ENCODE data around the gene HDHD2.

Gene HDHD2

DNA sequence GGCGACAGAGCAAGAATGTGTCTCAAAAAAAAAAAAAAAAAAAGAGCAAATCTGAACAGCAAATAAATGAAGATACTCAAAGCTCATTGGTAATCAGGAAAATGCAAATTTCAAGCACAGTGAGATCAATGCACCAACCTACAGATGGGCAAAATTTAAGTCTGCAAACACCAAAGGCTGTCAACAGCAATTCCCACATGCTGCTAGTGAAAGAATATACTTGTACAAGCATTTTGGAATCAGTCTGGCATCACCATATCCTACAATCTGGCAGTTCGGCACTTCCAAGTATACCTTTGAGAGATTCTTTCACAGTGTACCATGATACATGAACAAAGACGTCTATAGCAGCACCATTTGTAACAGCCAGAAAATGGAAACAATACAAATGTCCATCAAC, 4.1 kb downstream of the HDHD2 start:
- DNase-seq (ENCODE audit: low read depth in 2 of 2) = no peak

DNA sequence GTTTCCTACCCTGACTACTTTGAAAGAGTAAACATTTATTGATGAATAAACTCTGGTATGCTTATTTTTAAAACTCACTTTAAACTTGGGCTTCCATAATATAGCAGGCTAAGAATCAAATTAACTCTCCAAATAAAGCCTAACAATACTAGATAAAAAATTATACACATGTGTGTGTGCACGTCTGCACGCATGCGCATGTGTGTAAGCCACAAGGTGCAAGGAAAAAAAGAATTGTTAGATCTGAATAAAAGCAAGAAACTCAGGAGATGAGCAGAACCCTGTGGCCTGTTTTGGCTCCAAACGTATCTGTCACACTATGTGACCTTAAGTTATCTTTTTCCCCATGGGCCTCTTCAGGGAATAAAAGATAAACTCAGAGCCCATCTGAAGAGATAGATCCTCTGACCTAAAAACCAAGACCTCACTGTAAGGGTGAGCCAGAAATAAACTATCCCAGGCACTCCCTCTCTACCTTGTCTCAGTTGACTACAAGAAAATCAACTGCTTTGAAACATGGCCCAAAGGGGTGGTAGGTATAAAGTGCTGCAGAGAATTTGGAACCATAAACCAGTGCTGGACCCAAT, 6.3 kb downstream of the HDHD2 start:
- no peak for DNase-seq (ENCODE audit: low read depth in 2 of 2)

DNA sequence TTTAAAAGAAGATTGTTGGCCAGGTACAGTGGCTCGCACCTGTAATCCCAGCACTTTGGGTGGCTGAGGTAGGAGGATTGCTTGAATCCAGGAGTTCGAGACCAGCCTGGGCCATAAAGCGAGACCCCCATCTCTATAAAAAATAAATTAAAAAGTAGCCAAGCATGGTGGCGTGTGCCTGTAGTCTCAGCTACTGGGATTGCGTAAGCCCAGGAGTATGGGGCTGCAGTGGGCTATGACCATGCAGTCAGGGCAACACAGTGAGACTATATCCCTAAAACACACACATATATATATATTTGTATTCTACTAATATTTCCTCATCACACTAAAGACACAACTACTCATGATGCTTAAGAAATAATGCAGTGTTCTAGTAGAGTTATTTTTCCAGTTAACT, 7.1 kb downstream of the HDHD2 start:
- no peak for DNase-seq (ENCODE audit: low read depth in 2 of 2)

DNA sequence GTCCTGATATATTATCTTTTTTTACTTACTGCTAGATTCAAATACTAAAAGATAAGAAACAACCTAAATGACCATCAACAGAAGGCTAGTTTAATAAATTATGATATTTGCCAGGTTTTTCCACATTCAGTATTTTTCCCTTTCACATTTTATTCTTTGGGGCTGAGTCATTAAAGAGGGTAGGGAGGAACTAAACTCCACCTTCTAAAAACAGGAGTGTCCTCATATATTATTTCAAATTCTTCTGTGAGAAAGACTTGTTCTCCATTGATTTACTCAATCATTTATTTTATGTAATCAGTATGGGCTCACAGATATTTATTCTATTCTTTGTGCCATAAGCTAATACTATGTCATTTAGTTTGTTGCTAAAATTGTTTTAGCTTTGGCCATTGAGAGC, 9.0 kb downstream of the HDHD2 start:
- no peak for DNase-seq (ENCODE audit: low read depth in 2 of 2)

DNA sequence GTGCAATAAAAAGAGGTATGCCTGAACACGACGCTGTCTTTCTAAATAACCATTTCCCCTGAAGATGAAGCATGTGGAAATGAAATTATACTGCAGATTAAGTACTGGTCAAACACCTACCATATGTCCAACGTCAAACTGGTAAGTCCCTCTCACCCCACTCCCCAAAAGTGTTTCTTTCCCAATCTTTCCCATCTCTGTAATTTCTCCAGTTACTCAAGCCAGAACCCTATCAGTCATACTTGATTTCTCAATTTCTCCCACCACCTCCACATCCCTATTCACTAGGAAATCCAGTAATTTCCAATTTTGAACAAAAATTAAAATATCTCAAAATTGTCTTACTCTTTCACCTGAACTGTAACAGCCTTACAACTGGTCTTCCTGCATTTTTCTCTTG, 29.2 kb downstream of the HDHD2 start:
- DNase-seq (ENCODE audit: low read depth in 2 of 2) = no peak

DNA sequence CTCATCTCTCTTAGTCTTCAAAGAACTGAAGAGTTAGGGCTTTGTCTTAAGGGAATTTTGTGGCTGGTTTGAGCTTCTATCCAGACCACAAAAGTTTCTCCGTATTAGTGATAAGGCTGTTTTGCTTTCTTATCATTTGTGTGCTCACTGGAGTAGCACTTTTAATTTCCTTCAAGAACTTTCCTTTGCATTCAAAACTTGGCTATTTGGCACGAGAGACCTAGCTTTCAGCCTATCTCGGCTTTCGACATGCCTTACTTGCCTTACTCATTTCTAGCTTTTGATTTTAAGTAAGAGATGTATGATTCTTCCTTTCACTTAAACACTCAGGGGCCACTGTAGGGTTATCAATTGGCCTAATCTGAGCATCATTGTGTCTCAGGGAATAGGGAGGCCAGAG, 29.9 kb downstream of the HDHD2 start:
- DNase-seq (ENCODE audit: low read depth in 2 of 2) = no peak

DNA sequence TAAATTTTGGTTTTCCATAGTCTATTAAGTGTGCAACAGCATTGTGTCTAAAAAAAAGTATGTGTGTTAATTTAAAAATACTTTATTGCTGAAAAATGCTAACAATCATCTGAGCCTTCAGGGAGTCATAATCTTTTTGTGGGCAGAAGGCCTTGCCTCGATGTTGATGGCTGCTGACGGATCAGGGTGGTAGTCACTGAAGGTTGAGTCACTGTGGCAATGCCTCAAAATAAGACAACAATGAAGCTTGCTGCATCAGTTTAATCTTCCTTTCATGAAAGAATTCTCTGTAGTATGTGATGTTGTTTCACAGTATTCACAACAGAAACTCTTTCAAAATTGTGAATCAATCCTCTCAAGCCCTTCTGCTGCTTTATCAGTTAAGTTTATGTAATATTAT, 31.3 kb downstream of the HDHD2 start:
- DNase-seq (ENCODE audit: low read depth in 2 of 2) = no peak

DNA sequence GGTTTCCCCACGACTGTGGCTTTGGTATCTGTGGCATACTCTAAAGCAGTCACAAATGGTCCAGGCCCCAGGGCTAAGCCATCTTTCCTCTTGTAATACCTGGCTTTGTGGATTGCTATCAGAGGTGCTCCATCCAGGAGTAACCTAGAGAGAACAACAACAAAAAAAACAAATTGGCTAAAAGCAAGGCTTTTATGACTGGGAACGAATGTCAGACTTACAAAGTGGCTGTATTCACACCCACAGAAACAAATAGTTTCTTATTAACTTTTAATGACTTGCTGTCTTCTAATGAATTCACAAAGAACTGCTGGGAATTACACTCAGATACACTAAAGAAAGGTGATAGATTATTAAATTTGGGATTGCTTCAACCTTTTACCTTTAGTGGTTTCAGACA, 35.1 kb downstream of the HDHD2 start:
- DNase-seq (ENCODE audit: low read depth in 2 of 2) = no peak

DNA sequence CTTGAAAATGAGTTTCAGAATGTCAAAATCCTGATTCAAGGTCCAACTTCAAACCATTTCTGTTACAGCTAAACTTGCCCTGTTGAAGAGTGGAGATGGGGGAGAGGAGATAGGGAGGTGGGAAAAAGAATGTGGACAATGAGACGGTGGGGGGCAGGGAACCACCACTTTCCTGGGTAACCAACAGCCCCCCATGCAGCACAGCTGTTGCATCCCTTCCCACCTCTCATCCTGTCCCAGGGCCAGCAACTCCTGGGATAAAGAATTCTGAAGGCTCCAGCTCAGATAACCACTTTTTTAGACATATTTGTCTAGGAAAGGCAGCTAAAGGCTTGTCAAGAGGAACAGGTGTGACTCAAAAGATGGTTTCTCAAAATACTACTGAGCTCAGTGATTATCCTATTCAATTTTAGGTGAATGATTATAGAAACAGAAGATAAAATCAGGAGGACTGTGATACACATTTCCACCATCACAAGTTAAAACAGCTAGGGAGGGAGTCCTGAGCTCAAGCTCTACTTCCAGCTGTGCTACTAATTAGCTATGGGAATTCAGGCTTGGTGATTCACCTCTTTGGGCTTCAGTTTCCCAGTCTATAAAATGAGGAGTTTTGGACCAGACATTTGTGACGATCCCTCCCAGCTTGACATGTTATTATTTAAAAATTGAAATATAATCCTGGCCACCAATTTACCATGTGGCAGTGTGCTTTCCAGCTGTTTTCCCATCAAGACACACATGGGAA, 36.3 kb downstream of the HDHD2 start:
- DNase-seq (ENCODE audit: low read depth in 2 of 2) = no peak

DNA sequence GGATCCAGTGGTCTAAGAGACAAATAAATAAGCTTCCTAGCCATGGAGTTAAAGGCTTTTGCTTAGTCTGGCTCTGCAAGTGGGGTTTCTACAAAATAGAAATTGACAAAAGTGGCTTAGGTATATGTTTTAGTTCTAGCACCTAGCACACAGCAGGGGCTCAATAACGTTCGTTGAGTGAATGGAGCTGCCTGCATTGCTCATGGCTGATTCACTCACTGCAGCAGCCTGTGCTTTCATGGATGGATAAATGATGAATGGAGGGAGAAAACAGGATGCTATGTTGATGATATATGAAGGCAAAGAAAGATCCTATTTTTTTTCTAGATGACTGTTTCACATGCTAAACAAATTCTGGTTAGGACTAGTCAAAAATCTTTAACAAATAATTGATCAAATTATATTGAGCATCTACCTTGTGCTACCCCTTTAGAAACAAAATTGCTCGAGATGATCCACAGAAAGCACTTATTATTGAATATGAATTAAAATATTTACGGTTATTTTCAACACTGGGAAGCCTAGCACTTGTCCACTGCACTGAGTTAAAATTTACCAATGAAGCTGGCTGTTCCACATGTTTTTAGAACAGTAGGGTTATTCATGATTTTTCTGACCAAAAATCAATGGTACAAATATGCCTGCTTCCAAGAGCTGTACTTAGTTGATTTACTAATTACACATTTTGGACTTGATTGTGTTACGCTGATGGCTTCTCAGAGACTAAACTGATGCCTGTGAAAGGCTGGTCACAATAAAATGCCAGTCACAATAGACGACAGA, 39.6 kb downstream of the HDHD2 start:
- DNase-seq (ENCODE audit: low read depth in 2 of 2) = no peak

DNA sequence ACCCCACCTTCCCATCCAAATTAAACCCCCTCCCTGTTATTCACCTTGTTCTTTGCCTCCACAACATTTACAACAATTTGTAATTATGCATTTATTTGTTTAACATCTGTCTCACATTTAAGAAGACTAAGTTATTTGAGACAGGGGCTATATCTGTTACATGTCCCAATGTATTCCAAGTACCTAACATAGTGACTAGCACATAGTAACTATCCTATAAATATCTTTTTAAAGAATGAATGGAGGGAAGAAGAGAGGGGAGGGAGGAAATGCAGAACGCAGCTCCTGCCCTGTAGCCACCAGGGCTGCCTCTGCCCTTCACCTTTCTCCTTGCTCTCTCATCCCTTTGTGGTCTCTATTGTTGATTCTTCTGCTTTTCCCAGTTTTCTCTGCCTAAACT, 40.6 kb downstream of the HDHD2 start:
- DNase-seq (ENCODE audit: low read depth in 2 of 2) = no peak

DNA sequence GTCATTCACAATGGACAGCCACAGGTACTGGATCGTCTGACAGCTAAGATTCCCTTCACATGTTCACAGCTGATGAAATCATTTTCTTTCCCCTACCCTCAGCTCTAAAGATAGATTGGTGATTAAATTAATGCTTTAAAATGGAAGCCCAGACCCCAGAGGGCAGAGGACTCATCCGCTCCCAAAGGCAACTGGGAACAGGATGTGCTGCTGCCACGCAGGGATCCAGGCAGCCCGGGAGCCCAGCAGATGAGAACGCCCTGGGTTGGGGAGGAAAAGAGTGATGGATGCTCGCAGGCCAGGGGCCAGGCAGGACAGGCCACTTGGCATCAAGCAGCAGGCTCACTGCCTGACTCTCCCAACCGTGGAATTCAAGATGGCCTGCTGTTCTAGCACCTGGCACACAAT, 41.3 kb downstream of the HDHD2 start:
- no peak for DNase-seq (ENCODE audit: low read depth in 2 of 2)

DNA sequence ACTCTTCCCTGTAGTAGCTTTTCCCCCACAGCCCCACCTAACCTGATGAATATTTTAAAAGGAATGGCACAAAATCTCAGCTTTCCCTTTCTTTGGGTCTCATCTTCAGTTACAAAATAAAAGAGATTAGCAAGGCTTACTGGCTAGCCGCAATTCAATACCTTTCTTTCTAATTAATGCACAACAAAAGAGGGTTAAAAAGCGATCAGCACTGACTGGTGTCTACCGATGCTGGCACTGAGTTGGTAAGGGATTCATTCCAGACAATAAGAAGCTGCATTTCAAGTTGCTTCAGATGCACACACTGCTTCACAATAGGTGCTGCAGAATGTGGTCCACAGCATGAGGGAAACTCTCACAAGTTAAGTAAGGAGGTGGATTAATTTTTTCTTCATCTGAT, 41.9 kb downstream of the HDHD2 start:
- no peak for DNase-seq (ENCODE audit: low read depth in 2 of 2)

DNA sequence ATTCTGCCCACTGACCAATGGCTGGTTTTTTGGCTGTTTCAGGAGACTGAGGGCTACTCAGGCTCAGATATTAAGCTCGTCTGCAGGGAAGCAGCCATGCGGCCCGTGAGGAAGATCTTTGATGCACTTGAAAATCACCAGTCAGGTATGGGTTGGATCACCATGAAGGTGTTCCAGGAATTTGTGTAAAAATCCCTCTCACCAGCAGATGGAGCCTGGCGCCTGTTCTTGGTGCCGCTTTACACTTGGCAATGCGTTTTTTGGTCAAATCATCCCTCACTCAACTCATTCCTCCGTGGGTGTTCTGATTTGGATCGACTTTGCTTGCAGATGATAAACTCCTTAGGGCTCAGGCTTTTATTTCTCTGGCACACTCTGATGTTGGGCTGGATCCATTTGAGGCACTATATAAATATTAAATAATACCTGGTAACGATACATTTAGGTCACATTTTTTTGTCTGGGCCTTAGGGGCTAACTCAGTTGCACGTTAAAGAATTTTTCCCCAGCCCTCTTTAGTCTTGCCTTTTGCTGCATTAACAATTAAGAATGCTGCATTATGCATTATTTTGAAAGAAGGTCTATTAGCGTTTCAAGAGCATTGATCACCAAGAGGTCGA, 50.0 kb downstream of the HDHD2 start:
- DNase-seq (ENCODE audit: low read depth in 2 of 2) = peak; percentile 22 to 52

DNA sequence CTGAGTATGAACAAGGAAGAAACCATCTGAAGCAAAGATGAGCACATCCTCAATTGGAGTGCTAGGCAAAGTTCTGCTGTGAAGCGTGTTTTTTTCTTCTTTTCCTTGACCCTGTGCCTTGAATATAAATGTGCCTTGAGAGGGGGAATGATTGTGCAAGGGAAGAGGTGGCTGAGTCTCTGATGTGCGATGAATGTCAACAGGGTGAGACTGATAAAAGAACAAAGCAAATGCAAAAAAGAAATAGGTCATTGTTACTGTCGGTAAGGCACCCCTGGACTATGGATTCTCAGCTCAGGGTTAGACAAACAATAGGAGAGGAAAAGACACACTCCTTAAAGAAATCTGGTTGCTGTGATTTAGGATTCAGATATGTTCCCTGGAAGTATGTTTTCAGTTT, 54.5 kb downstream of the HDHD2 start:
- DNase-seq (ENCODE audit: low read depth in 2 of 2) = no peak

DNA sequence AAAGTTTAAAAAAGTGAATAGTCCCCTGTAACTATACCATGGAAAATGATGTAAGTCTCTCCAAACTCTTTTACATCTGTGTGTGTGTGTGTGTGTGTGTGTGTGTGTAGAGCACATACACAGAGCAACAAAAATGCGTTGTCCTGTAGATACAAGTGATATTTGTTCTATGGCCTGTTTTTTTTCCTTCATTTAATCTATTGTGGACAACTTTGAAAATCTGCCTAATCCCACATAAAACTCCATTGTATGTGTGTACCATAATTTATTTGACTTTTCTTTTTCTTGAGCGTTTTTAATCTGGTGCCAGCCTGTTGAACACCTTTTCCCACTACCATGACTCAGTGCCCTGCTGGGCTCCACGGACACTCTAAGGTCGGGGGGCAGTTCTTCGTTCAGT, 62.6 kb downstream of the HDHD2 start:
- no peak for DNase-seq (ENCODE audit: low read depth in 2 of 2)

DNA sequence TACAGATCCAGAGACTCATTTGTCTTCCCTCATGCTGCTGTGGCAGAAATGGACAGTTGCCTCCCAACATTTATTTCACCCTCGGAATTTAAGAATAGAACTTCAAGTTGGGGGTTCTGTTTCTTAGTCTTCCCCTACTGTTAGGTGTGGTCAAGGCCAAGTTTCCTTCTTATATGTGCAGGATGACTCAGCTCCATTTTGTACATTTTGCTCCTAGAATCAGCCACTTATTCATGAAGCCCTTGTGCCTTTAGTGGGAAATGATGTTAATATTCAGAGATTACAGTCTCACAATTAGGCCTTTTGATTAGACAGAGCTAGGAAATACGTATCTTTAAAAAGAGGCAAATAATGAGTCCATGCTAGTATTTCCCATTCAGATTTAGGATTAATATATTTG, 68.7 kb downstream of the HDHD2 start:
- DNase-seq (ENCODE audit: low read depth in 2 of 2) = no peak

DNA sequence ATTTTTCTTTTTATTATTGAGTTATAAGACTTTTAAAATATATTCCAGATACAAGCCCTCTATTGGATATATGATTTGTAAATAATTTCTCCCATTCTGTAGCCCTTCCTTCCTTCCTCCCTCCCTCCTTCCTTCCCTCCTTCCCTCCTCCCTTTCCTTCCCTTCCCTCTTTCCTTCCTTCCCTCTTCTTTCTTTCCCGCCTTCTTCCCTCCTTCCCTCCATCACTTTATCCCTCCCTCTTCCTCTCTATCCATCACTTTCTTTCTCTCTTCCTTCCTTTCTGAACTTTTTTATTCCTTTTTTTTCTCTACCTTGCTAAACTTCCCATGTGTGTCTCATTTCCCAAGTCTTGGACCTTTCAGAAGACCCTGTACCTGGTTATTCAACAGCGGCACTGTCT, 69.4 kb downstream of the HDHD2 start:
- DNase-seq (ENCODE audit: low read depth in 2 of 2) = no peak

DNA sequence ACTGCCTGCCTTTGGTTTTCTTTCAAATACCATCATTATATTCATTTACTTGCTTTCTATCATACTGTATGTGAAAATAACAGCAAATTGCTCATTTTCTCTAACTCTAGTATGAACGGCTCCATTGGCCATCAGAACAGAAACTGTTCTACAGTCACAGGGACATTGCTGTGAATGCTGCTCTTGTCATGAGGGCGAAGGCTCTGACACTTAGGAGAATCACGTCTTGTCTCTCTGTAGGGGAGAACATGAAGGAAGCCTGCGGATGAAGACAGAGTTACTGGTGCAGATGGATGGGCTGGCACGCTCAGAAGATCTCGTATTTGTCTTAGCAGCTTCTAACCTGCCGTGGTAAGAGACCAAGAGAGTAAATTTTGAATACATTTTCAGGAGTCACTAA, 73.2 kb downstream of the HDHD2 start:
- no peak for DNase-seq (ENCODE audit: low read depth in 2 of 2)

DNA sequence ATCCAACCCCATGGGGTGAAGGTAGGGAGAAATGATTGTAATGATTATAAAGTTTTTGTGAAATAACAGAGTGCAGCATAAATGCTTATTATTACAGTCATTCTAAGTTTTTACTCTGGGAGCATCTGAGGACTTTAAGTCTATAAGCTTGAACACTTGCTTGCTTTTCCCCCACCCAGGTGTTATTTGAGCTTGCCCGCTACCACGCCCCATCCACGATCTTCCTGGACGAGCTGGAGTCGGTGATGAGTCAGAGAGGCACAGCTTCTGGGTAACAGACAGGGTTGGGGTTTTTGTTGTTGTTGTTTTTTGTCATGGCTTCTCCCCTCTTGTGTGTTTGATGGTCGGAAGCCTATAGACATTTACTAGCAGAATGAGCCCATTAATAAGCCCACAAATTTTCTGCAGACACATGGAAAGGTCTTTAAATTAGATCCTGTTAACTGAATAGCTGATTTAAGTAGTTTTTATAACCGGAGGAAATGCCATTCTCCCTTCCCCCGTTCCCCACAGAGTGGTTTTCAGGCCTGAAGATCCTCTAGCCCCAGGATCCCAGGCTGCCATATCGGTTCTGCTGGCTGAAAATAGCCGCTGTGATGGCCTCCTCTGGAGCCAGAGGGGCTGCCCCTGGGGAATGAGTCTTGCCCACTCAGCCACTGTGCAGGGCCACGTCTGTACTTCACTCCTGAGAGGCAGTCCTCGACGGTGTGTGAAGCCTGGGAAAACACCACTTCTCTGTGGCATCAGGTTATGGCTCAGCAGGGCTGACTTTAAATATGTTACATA, 75.0 kb downstream of the HDHD2 start:
- DNase-seq (ENCODE audit: low read depth in 2 of 2) = no peak

DNA sequence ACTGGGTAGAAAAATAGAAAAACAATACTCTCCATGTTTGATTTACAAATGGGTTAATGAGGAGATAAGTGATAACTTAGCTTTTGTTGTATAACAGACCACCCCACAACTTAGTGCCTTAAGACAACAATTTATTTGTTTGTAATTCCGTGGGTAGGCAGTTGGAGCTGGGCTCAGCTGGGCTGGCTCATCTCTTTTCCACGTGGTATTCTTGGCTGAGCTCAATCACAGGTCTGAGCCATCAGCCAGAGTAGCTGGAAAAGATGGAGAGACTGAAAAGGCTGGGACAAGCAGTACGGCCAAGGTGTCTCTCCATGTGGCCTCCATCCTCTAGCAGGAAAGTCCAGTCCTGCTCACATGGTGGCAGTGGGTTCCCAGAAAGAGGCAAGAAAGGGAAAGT, 82.7 kb downstream of the HDHD2 start:
- DNase-seq (ENCODE audit: low read depth in 2 of 2) = no peak

DNA sequence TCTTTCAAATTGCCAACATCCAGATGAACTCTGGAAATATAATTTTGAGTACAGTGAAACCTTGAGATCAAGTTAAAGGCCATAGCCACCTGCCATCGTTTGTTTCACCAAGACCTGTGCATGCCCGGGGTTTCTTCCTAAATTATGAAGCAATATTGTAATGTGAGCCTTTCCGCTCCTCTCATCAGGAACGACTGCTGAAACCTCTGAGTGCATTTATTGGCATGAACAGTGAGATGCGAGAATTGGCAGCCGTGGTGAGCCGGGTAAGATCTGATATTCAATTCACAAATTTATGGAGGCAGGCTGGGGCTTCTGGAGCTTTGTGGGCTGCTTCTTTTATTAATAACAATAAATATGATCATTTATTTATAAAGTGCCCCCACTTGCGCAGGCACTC, 87.2 kb downstream of the HDHD2 start:
- no peak for DNase-seq (ENCODE audit: low read depth in 2 of 2)

Measured in stimulated activated CD4-positive, alpha-beta T cell treated with anti-CD3 and anti-CD28 coated beads, Interleukin-12 subunit alpha, Interleukin-12 subunit beta, amount 100 ng/mL, for 24 hours (primary cell).